Superior temporal gyrus (tissue), 1 donor: ENCODE results near the gene CPSF7.
A peak's percentile ranks its signal among the peaks of the same experiment; 100 is the strongest.
"Not testable (repeated sequence)": the region's sequence is repeated elsewhere in the genome, so short reads cannot be mapped to it uniquely, and the experiment has no call there.

ENCODE experiments used
- DNase-seq: peaks from one replicate; pipeline ENCODE4 v3.0.0-alpha.2; 2016; ENCODE audit errors: extremely low spot score

CPSF7 gene

DNA sequence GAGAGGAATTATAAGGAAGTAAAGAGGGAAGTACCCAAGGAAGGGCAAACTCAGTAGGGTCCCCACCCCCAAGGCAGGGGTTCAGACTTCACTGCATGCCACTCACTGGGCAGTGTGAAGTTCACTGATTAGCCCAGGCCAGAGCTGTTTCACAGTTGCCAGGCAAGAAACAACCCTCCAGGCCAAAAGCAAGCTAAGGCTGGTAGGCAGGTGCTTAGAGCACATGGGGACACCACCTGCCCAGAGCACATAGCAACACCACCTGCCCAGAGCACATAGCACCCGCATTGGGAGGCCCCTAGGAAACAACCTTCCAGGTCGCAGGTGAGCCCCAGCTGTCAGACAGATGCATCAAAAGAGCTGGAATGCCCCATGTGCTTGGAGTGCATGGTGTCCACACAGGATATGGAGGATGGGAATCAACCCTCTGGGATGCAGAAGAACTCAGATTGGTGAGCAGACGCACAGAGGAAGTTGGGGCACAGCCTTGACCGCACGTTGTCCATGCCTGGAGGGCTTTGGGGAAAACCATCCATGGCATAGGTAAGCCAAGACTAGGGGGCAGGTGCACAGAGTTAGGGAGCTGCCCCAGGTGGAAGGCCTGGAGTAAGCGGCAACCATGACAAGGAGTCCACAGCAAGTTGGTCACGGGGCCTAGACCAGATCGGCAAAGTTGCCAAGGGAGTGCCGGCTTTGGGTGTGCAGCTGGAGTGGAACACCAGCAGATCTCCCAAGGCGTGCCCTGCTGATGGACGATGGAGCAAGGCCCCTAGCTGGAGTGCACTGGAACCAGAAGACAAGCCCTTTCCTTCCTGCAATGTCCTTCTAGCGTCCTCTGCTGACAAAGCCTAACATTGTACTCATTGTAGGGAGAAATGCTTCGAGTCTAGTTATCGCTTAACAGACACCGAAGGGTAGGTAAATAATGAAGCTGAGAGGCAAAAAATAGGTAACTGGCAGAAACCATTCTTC is 45.2 kb downstream of the CPSF7 start:
- DNase-seq: no peak

GRCh38 chr11:61383859-61384258 is 45.9 kb downstream of the CPSF7 start:
- DNase-seq: not testable (repeated sequence)

GRCh38 chr11:61380884-61381283 is 48.9 kb downstream of the CPSF7 start:
- no peak for DNase-seq

DNA sequence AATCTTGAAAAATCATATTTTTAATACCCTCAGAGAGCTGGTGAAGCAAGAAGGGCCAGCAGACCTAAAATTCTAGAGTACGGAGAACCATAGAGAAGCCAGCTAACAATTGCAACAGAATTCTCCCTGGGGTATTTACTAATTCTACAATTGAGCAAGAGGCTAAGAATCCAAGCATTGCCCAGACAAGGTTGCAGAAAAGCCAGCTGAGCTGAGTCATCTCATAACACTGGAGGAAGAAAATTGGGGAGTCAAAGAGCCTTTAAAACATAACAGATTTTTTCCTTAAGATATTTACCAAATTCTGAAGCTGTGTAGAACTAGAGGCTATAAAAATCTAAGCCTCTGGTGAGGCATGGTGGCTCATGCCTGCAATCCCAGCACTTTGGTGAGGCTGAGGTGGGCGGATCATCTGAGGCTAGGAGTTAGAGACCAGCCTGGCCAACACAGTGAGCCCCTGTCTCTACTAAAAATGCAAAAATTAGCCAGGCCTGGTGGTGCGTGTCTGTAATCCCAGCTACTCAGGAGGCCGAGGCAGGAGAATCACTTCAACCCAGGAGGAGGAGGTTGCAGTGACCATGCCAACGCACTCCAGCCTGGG is 51.0 kb downstream of the CPSF7 start:
- DNase-seq: no peak

GRCh38 chr11:61377461-61378160 is 52.2 kb downstream of the CPSF7 start:
- no peak for DNase-seq

DNA sequence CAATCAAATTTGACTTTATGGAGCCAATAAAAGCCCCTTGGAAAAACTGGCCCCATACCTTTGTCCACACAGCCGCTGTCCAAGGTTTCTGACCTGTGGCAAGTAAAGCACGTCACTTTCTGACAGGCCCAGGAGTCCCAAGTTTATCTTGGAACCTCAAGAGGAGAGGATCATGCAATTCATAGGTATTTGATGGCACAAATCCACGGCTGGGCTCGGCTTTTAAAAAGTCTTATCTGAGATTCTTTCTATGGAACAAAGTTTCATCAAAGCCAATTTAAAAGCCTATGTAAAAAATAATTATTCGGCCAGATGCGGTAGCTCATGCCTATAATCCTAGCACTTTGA is 54.0 kb downstream of the CPSF7 start:
- no peak for DNase-seq

DNA sequence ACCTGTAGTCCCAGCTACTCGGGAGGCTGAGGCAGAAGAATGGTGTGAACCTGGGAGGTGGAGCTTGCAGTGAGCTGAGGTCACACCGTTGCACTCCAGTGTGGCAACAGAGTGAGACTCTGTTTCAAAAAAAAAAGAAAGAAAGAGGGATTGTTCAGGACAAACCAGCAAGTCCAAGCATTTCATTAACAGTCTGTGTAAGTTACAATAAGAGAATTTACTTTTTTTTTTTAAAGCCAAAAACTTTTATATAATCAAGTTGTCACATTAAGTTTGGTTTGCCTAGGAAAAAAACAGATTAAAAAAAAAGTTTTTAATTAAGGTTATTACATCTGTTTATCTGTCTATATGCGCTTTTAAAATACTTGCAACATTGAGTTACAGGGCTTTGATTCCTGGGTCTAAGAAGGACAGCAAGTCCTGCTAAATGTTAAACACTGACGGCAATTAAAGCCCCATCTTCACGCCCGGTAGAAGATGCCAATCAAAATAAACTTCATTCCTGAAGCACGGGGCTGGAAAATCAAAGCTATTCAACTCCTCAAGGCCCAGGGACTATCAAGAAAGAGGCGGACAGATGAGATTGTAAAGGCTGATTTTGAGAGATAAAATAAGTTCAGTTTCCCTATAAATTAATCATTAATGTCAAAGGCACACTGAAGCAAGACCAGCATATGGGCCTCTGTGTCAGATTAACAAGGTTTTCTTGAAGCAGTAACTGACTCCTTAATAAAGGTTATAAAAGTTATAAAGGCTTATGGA is 56.9 kb downstream of the CPSF7 start:
- DNase-seq: no peak

- no peak for DNase-seq
These were observed 59.3 kb downstream of the CPSF7 start for GRCh38 chr11:61370349-61371005.

DNA sequence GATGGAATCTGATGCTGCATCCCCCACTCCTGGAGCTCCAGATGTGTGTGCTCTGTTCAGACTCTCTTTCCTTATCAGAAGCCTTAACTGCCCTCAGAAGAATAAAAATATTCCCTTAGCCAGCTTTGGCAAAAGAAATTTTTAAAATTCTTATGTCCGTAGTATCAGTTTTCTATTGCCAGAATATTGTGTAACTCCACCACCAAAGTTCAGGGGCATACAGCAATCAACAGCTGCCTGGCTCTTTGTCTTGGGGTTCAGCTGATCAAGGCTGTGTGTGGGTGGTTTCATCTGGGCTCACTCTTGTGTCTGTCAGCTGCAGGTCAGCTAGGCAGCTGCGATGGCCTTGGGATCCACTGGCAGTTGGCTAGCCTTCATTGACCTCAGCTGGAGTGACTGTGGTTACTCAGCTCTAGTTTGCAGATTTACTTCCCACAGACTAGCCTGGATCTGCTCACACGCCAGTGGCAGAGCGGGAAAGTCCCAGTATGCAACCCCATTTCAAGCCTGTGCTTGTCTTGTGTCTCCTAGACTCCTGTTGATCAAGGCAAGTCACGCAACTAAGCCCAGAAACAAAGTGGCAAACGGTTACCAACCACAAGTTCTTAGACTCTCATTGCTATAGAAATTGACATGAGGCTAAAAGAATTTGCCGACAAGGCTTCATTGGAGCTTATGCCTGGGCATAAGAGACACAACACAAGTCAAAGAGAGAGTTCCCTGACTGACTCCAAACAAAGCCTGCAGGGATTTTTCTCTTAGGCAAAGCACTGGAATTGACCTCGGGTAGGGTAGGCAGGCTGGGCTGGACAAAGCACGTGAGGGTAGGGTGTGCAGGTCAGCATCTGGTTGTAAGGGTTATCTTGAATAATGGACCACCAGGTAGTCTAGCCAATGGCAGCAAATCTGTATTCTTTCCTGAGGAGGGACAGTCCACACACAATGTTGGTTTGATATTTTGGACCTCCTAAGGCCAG is 60.1 kb downstream of the CPSF7 start:
- DNase-seq: no peak

DNA sequence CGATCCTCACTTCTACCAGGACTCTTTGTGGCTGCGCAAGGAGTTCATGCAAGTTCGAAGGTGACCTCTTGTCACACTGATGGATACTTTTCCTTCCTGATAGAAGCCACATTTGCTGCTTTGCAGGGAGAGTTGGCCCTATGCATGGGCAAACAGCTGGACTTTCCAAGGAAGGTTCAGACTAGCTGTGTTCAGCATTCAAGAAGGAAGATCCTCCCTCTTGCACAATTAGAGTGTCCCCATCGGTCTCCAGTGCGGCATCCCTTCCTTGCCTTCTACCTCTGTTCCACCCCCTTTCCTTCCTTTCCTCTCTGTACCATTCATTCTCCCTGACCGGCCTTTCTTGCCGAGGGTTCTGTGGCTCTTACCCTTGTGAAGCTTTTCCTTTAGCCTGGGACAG is 61.1 kb downstream of the CPSF7 start:
- DNase-seq: no peak

DNA sequence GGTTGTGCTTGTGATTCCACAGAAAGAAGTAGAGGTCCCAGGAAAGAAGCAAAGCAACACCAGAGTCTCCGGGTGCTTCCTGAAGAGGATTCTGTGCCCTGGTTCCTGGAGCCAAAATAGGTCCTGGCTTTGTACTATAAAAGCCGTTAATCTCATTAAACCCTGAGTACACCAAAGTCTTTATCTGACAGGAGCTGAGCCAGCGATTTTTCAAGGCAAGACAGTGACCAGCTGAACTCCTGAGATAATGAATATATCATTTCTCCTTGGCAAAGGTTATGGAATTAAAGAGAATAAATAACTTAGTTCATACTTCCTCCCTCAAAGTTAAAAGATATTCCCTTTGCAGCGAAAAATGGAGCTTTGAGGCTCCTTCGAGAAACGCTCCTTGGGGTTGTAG is 62.4 kb downstream of the CPSF7 start:
- no peak for DNase-seq

DNA sequence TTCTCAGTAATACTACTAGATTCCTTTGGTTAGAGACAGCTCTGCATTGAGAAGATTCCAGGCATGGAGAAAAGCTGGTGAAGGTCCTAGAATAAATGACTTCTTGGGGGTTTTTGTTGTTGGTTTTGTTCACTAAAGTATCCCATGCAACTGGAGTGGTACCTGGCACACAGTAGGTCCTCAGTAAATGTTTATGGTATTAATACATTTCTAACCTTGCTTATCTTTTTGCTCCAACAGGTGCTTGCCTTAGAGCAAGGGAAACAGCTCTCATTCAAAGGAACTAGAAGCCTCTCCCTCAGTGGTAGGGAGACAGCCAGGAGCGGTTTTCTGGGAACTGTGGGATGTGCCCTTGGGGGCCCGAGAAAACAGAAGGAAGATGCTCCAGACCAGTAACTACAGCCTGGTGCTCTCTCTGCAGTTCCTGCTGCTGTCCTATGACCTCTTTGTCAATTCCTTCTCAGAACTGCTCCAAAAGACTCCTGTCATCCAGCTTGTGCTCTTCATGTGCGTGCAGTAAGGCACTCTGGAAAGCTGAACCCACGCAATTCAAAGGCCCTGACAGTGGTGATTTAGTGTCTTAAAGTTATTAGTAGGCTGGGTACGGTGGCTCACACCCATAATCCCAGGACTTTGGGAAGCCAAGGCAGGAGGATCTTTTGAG is 65.6 kb downstream of the CPSF7 start:
- DNase-seq: no peak

GRCh38 chr11:61362542-61362875 is 67.3 kb downstream of the CPSF7 start:
- DNase-seq: no peak

DNA sequence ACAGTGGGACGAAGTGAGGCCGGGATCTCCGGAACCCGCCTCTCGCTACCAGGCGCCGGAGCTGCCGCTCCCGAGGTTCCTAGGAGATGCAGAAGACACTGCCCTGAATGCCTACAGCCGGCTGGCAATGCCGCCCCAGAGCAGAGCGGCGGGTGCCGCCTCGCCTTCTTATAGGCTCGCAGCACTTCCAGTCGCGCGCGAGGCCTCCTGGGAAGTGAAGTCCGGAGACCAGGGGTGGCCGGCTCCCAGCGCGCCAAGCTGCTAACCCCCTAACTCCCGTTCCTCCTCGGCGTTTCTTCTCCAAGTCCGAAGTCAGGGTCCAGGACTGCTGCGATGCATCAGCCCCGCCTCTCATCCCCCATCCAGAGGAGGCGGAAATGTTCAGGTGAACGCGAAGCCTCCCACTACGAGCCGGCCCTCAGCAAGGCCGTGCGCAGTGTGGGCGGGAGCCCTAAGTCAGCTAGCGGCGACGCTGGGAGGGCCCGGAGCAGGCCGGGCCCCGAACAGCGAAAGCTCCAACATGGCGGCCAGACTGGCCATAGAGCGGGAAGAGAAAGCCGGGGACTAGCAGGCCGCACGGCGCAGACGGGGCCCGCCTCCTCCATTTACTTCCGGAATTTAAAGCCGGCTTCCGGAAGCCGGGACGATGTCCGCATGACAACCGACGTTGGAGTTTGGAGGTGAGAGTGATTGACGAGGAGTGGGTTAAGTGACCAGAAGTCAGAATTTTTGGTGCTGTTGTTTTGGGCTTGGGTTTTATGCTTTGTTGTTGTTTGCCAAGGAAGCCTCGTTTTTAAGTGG is 67.8 kb downstream of the CPSF7 start, which contains the start of the genes CYB561A3 and TMEM138:
Gene CYB561A3, minus strand, starts transcription at position 142 of the 801 bp plus-strand sequence. CDS start 5,169 bp downstream, outside the sequence.
Gene TMEM138, plus strand, starts transcription at position 634 of the 801 bp plus-strand sequence. CDS start 2,017 bp downstream, outside the sequence.
- DNase-seq: peak; percentile 95

- no peak for DNase-seq
These were observed 68.5 kb downstream of the CPSF7 start for GRCh38 chr11:61361237-61361740.

GRCh38 chr11:61359516-61359915 is 70.3 kb downstream of the CPSF7 start:
- DNase-seq: no peak

GRCh38 chr11:61358566-61358965 is 71.2 kb downstream of the CPSF7 start:
- no peak for DNase-seq

GRCh38 chr11:61357894-61358239 is 71.9 kb downstream of the CPSF7 start:
- no peak for DNase-seq
